Measurements from ENCODE around the gene ARL11. TPM values are rescaled to one million over a fixed set of nuclear protein-coding genes. Genes with fewer than 3 reads are reported as not detected.

ARL11 gene
- total and polyA plus RNA-seq, 8 donors, result 0.05 to 1.5 (median 0.21) TPM

DNA sequence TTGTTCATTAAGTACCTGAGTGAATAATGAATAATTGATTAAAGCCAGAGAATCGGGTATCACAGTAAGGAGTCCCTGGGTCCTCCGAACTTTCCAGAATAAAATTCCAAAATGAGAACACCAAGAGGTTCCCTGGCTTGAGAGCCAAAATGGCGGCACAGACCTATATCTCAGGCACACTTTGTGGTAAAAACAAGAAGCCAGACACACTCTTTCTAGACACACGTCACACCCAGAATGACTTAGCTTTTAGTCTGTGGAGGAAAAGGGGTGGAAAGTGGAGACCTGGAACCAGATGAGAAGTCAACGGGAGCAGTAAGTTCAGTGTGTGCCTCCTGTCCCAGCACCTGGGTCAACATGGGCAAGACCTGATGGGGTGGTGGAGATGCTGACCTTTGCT lies 8.4 kb downstream of the ARL11 start:
- Histone ChIP-seq H3K27ac (no peak overlapping the region), H3K9me3 (no peaks in the 10 kb centered on the region), H3K27me3 (no peaks in the 10 kb centered on the region), H3K4me1 (no peaks in the 10 kb centered on the region), H3K4me3 (no peak overlapping the region), H3K36me3 (no peaks in the 10 kb centered on the region)
- intact Hi-C loops (cut with DNase I), result no loop called here
- ATAC-seq, result no peak
- TF ChIP-seq CTCF (IDR thresholded peaks at IDR 0.05), result no peak
- no peak for FAIRE-seq
- DNase-seq, result no peak
- WGBS, 2 donors, result 88 to 89% methylated on average over 5 of the region's 5 CpGs

DNA sequence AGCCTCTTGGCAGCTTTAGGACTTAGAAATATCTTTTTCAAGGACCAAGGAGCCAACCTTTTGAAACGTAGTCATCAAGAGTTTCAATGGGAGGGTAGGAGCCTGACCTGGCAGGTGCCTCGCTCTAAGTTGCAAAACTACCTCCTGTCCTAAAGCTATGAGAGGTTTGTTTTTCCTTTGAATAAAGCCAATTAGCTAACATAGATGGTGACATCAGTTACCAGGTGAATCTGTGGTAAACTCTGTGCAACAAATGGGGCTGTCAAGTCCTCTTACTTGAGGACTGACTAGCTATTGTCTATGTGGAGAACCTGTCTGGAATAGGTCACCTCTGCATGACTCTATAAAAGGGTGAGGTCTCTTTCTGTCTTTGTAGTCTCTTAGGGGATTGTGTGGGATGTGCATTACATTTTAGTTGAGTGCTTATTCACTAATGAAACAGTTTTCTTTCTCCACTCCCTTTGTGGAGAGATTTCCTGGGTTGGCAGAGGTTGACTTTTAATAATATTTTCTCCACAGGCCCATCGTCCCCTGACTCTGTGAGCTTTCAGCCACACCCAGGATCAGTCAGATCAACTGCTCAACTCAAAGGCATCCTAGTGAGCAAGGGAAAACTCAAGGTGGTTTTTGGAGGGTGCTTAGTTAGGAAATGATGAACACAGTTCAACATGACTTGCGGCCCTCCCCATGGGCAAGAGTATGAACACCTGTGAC lies 9.9 kb downstream of the ARL11 start:
- Histone ChIP-seq H3K9me3 (no peaks in the 10 kb centered on the region), H3K4me1 (no peaks in the 10 kb centered on the region), H3K36me3 (no peaks in the 10 kb centered on the region), H3K27ac (no peak overlapping the region), H3K27me3 (no peaks in the 10 kb centered on the region), H3K4me3 (no peak overlapping the region)
- no peak for FAIRE-seq
- DNase-seq, result no peak
- ATAC-seq, result no peak
- TF ChIP-seq CTCF (IDR thresholded peaks at IDR 0.05), result no peak
- intact Hi-C loops (cut with DNase I), result no loop called here
- WGBS, 2 donors, result 82 to 86% methylated on average over 4 of the region's 4 CpGs

GRCh38 chr13:49638744-49639072 lies 10.4 kb downstream of the ARL11 start:
- no peaks in the 10 kb centered on the region for H3K36me3 ChIP-seq
- no peak for DNase-seq
- FAIRE-seq, result no peak
- no peak for TF ChIP-seq CTCF (IDR thresholded peaks at IDR 0.05)
- no peak overlapping the region for H3K4me3 ChIP-seq
- no peaks in the 10 kb centered on the region for H3K4me1 ChIP-seq
- no peaks in the 10 kb centered on the region for H3K9me3 ChIP-seq
- H3K27ac ChIP-seq, result no peak overlapping the region
- ATAC-seq, result no peak
- 77 to 89% methylated on average over 2 of the region's 2 CpGs for WGBS, 2 donors
- no peaks in the 10 kb centered on the region for H3K27me3 ChIP-seq
- intact Hi-C loops (cut with DNase I), result no loop called here

DNA sequence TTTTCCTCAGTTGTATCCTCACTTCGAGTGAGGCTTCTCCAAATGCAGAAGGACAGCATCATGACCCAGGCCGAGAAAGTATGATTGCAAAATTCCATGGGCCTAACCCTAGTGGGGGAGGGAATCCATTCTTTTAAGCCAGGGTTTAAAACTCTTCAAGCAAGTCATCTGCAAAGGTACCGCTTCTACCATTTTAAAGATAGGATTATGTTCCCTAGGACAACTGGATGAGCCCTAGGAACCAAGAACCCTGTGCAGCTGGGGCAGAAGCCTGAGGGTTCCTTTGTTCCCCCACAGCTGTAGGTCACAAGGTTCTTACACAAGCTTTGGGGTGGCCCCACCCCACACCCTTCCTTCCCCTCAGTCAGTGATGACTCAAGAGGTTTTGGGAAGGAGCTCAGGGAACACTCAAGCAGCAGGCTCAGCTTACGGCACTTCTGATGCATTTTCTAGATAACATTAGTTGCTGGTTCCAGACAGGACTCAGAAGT lies 13.5 kb downstream of the ARL11 start:
- peak in 3 of 4 donors; percentile 46 to 88 (median 86) for ATAC-seq
- no peak for FAIRE-seq
- Histone ChIP-seq H3K27me3 (no peaks in the 10 kb centered on the region), H3K4me3 (no peak overlapping the region), H3K27ac (no peak overlapping the region), H3K4me1 (no peaks in the 10 kb centered on the region), H3K36me3 (no peaks in the 10 kb centered on the region), H3K9me3 (no peaks in the 10 kb centered on the region)
- 78 to 89% methylated on average over 4 of the region's 4 CpGs for WGBS, 2 donors
- TF ChIP-seq CTCF (IDR thresholded peaks at IDR 0.05), result no peak
- peak in 1 of 6 donors; percentile 45 for DNase-seq
- intact Hi-C loops (cut with DNase I), result no loop called here

GRCh38 chr13:49643035-49643646 lies 14.8 kb downstream of the ARL11 start:
- no peak for TF ChIP-seq CTCF (IDR thresholded peaks at IDR 0.05)
- Histone ChIP-seq H3K4me1 (no peaks in the 10 kb centered on the region), H3K27me3 (no peaks in the 10 kb centered on the region), H3K4me3 (no peak overlapping the region), H3K36me3 (no peaks in the 10 kb centered on the region), H3K9me3 (no peaks in the 10 kb centered on the region), H3K27ac (no peak overlapping the region)
- FAIRE-seq (no peak), ATAC-seq (peak in 2 of 4 donors; percentile 61 to 67), DNase-seq (no peak)
- WGBS, 2 donors, result 79 to 82% methylated on average over 12 of the region's 12 CpGs
- intact Hi-C loops (cut with DNase I), result no loop called here

Measured in pancreas (tissue), 10 donors.